ENCODE results near the gene KLHDC4.
"Not testable (repeated sequence)": the region's sequence is repeated elsewhere in the genome, so short reads cannot be mapped to it uniquely, and the experiment has no call there.

Gene KLHDC4

DNA sequence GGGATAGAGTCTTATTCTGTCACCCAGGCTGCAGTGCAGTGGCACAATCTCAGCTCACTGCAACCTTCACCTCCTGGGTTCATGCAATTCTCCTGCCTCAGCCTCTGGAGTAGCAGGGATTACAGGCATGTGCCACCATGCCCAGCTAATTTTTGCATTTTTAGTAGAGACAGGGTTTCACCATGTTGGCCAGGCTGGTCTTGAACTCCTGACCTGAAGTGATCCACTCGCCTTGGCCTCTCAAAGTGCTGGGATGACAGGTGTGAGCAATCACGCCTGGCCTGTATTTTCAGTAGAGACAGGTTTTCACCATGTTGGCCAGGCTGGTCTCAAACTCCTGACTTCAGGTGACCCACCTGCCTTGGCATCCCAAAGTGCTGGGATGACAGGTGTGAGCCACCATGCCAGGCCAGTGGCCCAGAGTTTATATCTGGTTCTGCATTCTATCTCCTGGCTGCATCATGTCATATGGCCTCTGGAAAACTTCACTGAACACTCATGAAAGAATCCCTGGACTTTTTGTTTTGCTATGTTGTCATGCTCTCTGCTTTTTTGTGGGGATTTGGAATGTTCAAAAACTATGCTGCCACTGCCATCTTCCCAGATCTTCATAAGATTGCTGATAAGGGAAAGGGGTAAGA lies 21.8 kb upstream of the KLHDC4 start:
- not testable (repeated sequence) for DNase-seq

GRCh38 chr16:87784812-87785211 lies 19.0 kb upstream of the KLHDC4 start:
- no peak for DNase-seq

DNA sequence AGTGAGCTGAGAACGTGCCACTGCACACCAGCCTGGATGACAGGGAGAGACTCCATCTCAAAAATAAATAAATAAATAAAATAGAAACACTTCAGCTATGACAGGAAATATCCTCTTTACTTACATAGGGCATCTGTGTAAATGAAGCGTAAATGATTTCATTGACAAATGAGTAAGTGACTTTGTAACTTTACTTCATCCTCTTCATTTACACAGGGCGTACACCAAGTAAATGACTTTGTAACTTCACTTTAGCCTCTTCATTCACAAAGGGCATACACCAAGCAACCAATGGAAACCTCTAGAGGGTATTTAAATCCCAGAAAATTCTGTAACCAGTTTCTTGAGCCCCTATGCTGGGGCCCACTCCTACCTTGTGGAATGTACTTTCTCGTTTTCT lies 16.2 kb upstream of the KLHDC4 start:
- DNase-seq: no peak

DNA sequence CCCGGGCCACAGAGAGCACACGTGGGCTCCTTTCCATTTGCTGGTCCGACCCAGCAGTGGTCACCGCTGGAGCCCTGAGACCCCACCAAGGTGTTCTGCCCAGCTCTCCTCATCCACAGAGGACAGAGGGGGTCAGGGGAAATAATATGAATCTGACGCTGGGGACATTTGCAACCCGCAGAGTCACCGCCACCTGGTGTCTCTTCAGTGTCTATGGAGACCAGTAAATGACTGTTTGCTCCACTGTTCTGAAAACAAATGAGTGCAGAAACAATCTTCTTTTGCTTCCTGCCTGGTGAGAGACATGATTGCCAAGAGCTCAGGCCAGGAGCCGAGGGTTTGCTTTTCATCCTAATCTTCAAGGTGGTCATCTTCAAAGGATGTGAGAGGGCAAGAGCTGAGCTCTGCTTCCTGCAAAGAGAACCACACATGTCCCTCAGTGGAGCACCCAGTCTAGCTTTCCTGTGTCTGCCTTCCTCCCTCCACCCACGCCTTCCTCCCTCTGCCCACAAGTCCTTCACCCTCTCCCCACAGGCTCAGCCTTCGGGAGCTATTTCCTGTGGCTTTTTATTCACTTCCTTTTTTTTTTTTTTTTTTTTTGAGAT lies 14.7 kb upstream of the KLHDC4 start:
- no peak for DNase-seq

DNA sequence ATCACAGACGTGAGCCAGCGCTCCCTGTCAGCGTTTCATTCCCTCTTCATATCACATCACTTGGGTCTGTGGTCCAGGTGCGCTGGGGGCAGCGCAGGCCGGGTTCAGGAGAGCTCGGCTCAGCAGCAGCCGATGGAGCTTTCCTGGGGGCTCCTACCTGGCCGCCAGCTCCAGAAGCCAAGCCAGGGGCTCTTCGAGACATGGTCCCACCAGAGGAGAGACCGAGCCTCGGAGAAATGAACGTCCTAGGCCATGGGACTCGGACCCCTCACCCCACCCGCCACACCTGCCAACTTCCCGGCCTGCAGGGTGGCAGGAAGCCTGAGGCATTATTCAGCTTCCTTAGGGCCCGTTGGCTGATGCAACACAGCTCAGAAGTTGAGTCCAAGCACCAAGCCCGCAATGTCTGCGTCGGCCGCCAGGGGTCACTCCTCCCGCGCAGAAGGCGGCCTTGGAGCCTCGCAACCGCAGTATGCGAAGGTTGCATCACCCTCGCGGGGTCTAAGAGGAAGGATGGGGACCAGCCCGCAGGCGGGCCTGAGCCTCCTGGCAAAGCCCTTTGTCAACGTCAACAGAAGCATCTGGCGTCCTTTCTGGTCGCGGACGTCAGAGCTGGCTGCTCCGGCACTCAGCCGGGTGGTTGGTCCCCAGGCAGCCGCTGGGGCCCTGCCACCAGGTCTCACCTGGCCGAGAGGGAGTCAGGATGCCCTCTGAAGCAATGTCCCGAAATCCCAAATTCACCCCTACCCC lies 13.2 kb upstream of the KLHDC4 start:
- DNase-seq: peak; percentile 99

DNA sequence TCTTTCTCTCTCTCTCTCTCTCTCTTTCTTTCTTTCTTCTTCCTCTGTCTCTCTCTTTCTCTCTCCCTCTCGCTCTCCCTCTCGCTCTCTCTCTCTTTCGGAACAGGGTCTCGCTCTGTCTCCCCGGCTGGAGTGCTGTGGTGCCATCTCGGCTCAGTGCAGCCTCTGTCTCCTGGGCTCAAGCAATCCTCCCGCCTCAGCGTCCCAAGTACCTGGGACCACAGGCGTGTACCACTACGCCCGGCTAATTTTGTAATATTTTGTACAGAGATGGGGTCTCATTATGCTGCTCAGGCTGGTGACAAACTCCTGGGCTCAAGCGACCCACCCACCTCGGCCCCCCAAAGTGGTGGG lies 12.7 kb upstream of the KLHDC4 start:
- no peak for DNase-seq

DNA sequence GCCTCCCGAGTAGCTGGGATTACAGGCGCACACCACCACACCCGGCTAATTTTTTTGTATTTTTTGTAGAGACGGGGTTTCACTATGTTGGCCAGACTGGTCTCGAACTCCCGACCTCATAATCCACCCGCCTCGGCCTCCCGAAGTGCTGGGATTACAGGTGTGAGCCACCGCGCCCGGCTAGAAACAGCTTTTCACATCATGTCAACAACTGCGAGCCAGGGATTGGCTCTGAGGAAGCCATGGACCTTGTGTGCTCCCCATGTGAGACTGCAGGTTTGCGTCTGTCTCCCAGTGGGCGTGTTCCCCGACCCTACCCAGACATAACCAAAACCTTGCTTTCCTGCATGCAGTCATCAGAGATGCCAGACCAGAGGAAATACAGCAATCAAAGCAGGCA lies 8.1 kb upstream of the KLHDC4 start:
- DNase-seq: peak; percentile 57

- DNase-seq: not testable (repeated sequence)
Measured at GRCh38 chr16:87767456-87767855, 1.7 kb upstream of the KLHDC4 start.

DNA sequence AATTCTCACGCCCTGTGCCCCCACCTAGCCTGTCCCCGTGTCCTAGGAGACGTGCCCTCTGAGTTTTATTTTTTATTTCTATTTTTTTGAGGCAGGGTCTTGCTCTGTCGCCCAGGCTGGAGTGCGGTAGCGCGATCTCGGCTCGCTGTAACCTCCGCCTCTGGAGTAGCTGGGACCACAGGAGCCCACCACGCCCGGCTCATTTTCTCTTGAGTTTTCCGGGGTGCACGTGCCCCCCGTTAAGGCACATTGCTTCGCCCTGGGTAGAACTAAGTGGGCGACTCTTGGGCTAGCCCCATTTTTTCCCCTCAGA lies 655 bp upstream of the KLHDC4 start:
- no peak for DNase-seq

DNA sequence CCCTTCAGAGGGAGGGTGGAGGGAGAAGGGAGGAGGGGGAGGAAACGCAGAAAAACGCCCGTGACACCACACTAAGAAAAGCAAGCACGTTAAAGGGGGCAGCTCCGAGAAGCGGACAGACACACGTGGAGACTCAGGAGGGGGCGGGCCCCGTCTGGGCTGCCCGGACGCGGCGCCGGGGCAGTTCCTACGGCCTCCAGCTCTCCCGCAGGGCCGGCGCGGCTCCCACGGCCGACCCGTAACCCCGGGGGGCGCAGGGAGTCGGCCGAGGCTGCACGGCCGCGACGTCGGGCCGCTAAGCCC lies 362 bp downstream of the KLHDC4 start:
- peak; percentile 34 for DNase-seq

GRCh38 chr16:87764600-87765472 lies 950 bp downstream of the KLHDC4 start:
- no peak for DNase-seq

GRCh38 chr16:87762620-87763019 lies 3.2 kb downstream of the KLHDC4 start:
- no peak for DNase-seq

DNA sequence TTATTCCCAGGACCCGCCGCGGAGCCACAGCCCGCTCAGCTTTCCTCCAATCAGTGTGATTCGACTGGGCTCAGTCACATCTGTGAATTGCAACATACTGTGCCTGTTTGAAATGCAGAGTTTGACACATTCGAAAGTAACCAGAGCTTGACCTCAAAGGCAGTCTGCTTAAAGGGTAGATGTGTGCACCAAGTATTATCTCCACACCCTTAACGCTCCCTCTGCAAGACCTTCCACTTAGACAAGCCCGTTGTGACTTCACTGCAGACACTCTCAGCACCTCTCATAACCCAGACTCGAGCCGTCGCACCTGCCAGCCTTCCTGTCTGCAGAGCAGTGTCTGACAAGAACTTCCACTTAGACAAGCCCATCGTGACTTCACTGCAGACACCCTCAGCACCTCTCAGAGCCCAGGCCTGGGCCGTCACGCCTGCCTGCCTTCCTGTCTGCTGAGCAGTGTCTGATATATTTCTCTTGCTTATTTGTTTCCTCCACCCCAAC lies 3.7 kb downstream of the KLHDC4 start:
- no peak for DNase-seq

GRCh38 chr16:87761060-87761459 lies 4.7 kb downstream of the KLHDC4 start:
- DNase-seq: no peak

DNA sequence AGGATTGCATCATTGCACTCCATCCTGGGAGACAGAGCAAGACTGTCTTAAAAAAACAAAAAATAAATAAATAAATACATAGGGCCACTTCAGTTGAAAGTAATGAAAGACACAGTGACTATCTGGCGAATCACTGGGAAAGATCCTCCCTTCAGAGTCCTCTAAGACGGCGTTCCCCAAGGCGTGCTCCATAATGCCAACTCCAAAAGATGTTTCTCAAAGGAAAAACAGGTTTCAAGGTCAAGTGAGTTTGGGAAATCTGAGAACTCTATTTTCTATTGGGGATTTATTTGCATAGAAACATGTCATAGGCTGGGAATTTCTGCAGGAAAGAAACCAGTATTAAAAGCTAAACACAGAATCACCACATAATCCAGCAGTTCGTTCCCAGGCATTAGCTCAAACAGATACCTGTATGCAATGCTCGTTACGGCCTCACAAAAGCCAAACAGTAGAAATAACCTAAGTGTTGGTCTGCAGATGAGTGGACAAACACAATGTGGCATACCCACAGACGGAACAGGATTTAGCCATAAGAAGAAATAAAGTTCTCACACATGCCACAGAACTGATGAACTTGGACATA lies 7.9 kb downstream of the KLHDC4 start:
- DNase-seq: no peak

DNA sequence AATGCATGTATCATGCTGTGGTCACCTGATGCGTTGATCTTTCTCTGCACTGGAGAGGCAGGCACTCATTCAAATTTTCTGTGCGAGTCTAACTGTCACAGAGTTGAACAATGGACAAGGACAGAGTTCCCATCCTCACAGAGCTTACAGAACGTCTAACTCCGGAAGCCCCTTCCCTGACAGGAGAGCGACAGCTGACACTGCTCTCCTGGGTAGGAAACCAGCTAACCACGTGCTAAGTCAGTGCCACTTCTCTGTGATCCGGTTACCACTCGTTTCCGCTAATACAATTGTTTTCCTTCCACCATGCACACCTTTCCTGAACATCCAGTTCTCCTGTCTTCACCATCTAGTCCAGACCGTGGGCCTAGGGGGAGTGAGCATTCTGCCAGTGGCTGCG lies 11.3 kb downstream of the KLHDC4 start:
- no peak for DNase-seq

DNA sequence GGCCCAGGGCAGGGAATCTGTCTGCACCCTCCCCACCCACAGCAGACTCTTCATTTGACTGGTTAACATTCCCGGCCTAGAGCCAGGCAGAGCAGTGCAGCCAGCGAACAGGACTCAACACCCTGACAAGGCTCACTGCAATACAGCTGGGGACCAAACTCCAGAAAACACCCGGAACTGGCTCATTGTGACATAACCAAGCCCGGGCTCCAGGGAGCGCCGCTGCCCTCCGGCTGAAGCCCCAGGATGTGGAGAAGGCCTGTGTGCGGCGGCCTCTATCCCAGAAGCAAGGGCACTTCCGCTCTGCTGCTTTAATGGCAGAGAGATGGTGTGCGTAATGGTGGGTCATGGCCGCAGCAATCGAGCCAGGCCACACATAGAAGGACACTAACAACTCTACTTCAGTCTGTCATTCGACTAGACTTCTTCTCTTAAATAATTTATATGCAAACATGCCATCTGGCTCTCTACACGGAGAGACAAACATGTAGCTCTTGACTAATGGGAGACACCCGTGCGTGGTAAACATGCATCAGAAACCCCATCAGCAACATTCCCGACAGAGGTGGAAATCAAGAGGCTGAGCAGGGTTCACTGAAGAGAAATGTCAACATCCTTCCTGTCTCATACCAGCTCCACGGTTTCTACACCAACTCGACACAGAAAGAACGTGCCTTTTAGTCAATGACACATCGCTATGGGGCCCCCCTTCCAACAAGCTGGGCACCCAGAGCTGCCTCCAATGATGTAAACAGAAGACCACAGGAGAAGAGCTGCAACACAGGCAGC lies 18.0 kb downstream of the KLHDC4 start:
- DNase-seq: no peak

DNA sequence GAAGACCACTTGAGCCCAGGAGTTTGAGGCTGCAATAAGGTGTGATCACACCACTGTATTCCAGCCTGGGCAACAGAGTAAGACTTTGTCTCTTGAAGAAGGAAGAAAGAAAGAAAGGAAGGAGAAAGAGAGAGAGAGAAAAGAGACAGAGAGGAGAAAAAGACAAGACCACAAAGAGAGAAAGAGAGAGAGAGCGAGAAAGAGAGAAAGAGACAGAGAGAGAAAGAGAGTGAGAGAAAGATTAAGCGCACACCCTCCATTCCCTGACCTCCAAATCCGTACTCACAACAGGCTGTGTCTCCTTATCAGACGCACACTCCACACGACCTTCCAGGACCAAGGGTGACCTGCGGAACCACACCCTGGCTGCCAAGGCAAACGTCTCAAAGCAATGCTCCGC lies 19.6 kb downstream of the KLHDC4 start:
- DNase-seq: no peak

DNA sequence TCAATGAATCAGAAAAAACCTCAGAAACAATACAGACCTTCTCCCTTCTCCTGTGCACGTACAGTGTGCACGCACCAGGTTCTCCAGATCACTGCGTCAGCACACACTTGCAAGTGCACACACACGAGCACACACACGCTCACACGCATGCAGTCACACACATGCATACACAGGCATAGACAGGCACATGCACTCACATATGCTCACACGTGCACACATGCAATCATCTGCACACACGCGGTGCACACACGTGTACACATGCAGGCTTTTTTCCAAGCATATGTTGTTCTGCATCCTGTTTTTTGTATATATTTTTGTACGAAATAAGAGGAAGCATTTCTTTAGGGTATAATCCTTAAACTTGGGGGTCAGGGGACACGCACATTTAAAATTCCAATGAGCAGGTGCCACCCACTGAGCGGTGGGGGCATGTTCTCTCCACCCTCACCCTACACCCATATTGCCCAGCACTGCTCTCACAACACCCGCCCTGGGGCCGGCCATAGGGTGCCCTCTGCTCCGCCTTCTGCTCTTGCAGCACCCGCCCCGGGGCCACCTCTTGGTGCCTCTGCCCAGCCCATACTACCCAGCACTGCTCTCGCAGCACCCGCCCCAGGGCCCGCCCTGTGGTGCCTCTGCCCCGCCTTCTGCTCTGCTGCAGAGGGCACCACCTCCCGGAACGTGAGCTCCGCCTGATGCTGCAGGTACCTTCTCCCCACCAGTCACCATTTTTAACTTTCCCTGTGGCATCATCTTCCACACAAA lies 20.9 kb downstream of the KLHDC4 start:
- DNase-seq: no peak

- no peak for DNase-seq
Measured at GRCh38 chr16:87742781-87743490, 22.9 kb downstream of the KLHDC4 start.
